T-helper 9 cell (primary cell): ENCODE data around the gene RDX.
"Not testable (repeated sequence)": the region's sequence is repeated elsewhere in the genome, so short reads cannot be mapped to it uniquely, and the experiment has no call there.

Experiments used
- DNase-seq: peaks from one replicate; pipeline ENCODE4 v3.0.0-alpha.2; 2020

Gene RDX

GRCh38 chr11:110269996-110270395 is 26.4 kb downstream of the RDX start:
- no peak for DNase-seq

- DNase-seq, result no peak
Measured at GRCh38 chr11:110268441-110268840, 28.0 kb downstream of the RDX start.

GRCh38 chr11:110262072-110262403 is 34.4 kb downstream of the RDX start:
- no peak for DNase-seq

GRCh38 chr11:110261195-110262071 is 35.0 kb downstream of the RDX start:
- no peak for DNase-seq

- DNase-seq, result no peak
Measured at GRCh38 chr11:110253525-110253924, 42.9 kb downstream of the RDX start.

- DNase-seq, result no peak
Measured at GRCh38 chr11:110251836-110252235, 44.6 kb downstream of the RDX start.

- no peak for DNase-seq
Measured at GRCh38 chr11:110250168-110250567, 46.2 kb downstream of the RDX start.

GRCh38 chr11:110249766-110250165 is 46.6 kb downstream of the RDX start:
- no peak for DNase-seq

GRCh38 chr11:110249066-110249465 is 47.3 kb downstream of the RDX start:
- DNase-seq, result no peak

GRCh38 chr11:110243791-110244190 is 52.6 kb downstream of the RDX start:
- DNase-seq, result no peak

- no peak for DNase-seq
Measured at GRCh38 chr11:110242746-110243145, 53.7 kb downstream of the RDX start.

- DNase-seq, result no peak
Measured at GRCh38 chr11:110242188-110242587, 54.2 kb downstream of the RDX start.

GRCh38 chr11:110235966-110236365 is 60.4 kb downstream of the RDX start:
- DNase-seq, result no peak

- no peak for DNase-seq
Measured at GRCh38 chr11:110230377-110230776, 66.0 kb downstream of the RDX start.

GRCh38 chr11:110219006-110219785 is 77.2 kb downstream of the RDX start:
- DNase-seq, result no peak

- DNase-seq, result no peak
Measured at GRCh38 chr11:110217936-110218335, 78.5 kb downstream of the RDX start.

- DNase-seq, result no peak
Measured at GRCh38 chr11:110217223-110217877, 79.1 kb downstream of the RDX start.

- DNase-seq, result not testable (repeated sequence)
Measured at GRCh38 chr11:110209313-110209694, 87.1 kb downstream of the RDX start.

GRCh38 chr11:110208678-110209312 is 87.6 kb downstream of the RDX start:
- DNase-seq, result not testable (repeated sequence)

GRCh38 chr11:110207123-110207522 is 89.3 kb downstream of the RDX start:
- no peak for DNase-seq

GRCh38 chr11:110200836-110201235 is 95.6 kb downstream of the RDX start:
- DNase-seq, result no peak

- no peak for DNase-seq
Measured at GRCh38 chr11:110200241-110200640, 96.2 kb downstream of the RDX start.
